ENCODE measurements around the gene PFKM.

PFKM gene

DNA sequence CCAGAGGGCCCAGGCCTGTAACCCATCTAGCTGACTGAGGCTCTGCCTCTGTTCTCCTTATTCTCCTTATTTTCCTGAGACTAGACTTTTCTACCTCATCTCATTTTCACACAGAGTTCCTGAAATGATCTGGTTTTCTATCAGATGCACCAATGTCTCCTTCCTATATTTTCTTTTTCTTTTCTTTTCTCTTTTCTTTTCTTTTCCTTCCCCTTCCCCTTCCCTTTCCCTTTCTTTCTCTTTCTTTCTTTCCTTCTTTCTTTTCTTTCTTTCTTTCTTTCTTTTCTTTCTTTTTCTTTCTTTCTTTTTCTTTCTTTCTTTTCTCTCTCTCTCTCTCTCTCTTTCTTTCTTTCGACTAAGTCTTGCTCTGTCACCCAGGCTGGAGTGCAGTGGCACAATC lies 61.3 kb downstream of the PFKM start:
- ChIA-PET CTCF (no interaction called here), POLR2A (ENCODE audit: low non-redundant PET) (no interaction called here)
- no peak for DNase-seq (ENCODE audit: low spot score)
- no peak overlapping the region for H3K27ac ChIP-seq
- TF ChIP-seq, protein P1, sequence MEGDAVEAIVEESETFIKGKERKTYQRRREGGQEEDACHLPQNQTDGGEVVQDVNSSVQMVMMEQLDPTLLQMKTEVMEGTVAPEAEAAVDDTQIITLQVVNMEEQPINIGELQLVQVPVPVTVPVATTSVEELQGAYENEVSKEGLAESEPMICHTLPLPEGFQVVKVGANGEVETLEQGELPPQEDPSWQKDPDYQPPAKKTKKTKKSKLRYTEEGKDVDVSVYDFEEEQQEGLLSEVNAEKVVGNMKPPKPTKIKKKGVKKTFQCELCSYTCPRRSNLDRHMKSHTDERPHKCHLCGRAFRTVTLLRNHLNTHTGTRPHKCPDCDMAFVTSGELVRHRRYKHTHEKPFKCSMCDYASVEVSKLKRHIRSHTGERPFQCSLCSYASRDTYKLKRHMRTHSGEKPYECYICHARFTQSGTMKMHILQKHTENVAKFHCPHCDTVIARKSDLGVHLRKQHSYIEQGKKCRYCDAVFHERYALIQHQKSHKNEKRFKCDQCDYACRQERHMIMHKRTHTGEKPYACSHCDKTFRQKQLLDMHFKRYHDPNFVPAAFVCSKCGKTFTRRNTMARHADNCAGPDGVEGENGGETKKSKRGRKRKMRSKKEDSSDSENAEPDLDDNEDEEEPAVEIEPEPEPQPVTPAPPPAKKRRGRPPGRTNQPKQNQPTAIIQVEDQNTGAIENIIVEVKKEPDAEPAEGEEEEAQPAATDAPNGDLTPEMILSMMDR (conservative IDR thresholded peaks at IDR 0.05; ENCODE audit: low read depth): no peak

DNA sequence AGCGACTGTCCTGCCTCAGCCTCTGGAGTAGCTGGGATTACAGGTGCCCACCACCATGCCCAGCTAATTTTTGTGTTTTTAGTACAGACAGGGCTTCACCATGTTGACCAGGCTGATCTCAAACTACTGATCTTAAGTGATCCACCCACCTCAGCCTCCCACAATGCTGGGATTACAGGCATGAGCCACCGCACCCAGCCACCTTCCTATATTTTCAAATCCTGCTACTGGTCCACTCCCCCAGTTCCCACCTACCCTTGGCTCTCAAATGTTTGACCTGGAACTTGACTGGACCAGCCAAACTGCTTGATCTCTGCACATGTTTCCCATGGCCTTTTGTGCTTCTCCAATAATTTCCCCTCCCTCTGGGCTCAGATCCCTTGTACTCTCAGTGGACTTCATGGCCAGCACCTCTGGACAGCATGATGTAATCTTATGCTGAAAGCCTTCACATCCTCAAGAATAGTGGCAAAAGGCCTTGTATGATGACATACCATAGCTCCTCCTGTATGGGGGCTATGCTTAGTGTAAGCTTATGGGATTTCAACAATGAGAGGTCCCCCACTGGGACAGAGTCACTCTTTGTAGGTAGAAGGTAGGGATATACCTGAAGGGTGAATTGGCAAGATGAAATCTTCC lies 61.8 kb downstream of the PFKM start:
- CTCF ChIA-PET: no interaction called here
- H3K27ac ChIP-seq: no peak overlapping the region
- no peak for DNase-seq (ENCODE audit: low spot score)
- POLR2A ChIA-PET (ENCODE audit: low non-redundant PET): no interaction called here
- TF ChIP-seq, protein P1 (conservative IDR thresholded peaks at IDR 0.05; ENCODE audit: low read depth): no peak

DNA sequence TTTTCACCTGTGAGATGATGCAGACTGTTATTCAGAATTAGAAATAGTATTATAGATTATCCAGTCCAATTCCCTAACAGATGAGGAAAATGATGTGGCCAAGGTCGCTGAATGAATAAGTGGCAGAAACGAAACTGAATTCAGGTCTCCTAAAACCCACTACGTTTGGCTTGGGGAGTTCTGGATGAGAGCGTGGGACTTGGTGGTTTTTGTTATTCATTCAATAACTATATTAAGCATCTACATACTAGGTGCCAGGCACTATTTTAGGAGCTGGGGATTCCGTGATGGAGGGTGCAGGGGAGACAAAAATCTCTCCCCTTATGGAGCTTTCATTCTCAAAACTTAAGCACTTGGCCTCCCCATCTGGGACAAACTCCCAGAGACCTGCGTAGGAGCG lies 63.5 kb downstream of the PFKM start:
- POLR2A ChIA-PET (ENCODE audit: low non-redundant PET): no interaction called here
- TF ChIP-seq, protein P1 (conservative IDR thresholded peaks at IDR 0.05; ENCODE audit: low read depth): no peak
- H3K27ac ChIP-seq: no peak overlapping the region
- no peak for DNase-seq (ENCODE audit: low spot score)
- CTCF ChIA-PET: interaction anchor here (0.5 to 1.2 kb wide), 5 partner anchors 14 to 494 kb away, joined by 3 to 5 read pairs (median 4); partner anchors contain the start of gene ASB8

DNA sequence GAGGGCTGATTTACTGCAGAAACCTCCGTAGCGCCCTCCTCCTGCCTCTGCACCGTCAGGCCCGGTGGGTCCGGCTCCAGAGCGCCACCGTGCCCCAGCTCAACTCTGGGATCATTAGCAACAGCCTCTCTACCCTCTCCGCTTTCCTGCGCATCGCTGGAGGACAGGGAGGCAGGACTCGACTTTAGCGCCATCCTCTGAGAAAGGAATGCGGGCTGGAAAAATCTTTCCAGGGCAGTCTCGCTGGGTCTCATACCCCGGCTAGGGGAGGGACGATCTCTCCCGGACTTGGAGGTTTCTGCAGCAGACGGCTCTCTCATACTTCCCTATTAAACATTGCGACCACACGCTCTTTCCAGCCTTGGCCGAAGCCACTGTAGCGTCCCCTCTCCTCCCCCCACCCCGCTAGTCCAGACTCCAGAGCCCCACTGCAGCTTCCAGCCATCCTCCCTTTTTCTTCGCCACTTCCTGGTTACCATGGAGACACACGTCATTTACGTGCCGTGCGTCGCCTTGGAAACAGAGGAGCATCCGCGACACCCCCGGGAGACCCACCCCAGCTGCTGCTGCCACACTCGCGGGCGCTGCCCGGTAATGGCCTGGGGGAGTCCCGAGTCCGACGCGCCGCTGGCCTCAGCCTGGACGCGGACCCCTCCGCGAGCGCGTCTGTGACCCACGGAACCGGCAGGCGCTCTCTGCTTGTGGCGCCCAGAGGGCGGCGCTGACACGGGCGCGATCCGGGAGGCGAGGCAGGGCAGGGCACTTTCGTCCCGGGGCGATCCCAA lies 64.1 kb downstream of the PFKM start, which contains the start of gene CCDC184:
Gene CCDC184, plus strand, starts transcription at position 554 of the 785 bp plus-strand sequence. CDS start 479 bp downstream, outside the sequence.
- H3K27ac ChIP-seq: no peak within 1 kb of the TSS
- ChIA-PET POLR2A (ENCODE audit: low non-redundant PET) (no interaction called here), CTCF (interaction anchor here (0.5 to 1.2 kb wide), 6 partner anchors 14 to 495 kb away, joined by 3 to 5 read pairs (median 4); partner anchors contain the start of gene ASB8)
- peak; percentile 34 for DNase-seq (ENCODE audit: low spot score)
- TF ChIP-seq, protein P1 (conservative IDR thresholded peaks at IDR 0.05; ENCODE audit: low read depth): peak; percentile 4; the same call in 1 of the 2 replicates

DNA sequence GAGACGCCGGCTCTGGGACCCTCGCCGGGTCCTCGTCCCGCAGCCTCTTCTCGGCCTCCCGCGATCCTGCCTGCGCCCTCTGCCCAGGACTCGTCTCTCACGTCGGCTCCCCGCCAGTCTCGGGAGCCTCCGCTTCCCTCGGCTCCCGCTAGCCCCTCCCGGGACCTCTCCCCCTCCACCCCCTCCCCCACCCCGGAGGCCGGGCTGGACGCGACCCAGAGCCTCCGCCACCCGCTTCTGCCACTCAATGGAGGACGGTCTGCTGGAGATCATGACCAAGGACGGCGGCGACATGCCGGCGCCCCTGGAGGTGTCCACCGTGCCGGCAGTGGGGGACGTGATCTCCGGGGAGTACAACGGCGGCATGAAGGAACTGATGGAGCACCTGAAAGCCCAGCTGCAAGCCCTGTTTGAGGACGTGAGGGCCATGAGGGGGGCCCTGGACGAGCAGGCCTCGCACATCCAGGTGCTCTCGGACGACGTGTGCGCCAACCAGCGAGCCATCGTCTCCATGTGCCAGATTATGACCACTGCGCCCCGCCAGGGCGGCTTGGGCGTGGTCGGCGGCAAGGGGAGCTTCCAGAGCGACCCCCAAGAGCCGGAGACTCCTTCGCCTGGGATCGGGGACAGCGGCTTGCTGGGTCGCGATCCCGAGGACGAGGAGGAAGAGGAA lies 64.8 kb downstream of the PFKM start:
- CTCF ChIA-PET: interaction anchor here (1.3 kb wide), 1 partner anchor 13 kb away, joined by 3 read pairs; no protein-coding TSS in a partner anchor
- no peak overlapping the region for H3K27ac ChIP-seq
- DNase-seq (ENCODE audit: low spot score): no peak
- TF ChIP-seq, protein P1 (conservative IDR thresholded peaks at IDR 0.05; ENCODE audit: low read depth): no peak
- POLR2A ChIA-PET (ENCODE audit: low non-redundant PET): no interaction called here

DNA sequence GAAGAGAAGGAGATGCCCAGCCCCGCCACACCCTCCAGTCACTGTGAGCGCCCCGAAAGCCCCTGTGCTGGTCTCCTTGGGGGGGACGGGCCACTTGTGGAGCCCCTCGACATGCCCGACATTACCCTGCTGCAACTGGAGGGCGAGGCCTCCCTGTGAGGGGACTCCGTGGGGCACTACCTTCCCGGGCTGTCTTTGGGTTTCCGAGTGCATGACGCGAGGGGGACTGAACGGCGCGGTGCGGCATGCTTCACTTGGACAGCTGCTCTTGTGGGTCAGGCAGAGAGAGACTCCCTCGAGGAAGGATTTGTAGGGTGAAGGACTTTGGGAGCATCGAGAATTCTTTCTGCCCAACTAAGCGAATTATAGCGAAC lies 65.4 kb downstream of the PFKM start:
- TF ChIP-seq, protein P1 (conservative IDR thresholded peaks at IDR 0.05; ENCODE audit: low read depth): no peak
- DNase-seq (ENCODE audit: low spot score): no peak
- CTCF ChIA-PET: interaction anchor here (1.3 kb wide), 1 partner anchor 13 kb away, joined by 3 read pairs; no protein-coding TSS in a partner anchor
- POLR2A ChIA-PET (ENCODE audit: low non-redundant PET): no interaction called here
- no peak overlapping the region for H3K27ac ChIP-seq

Measured in RWPE1 (cell line).